Ovary (tissue), 3 donors: ENCODE data around the gene ZNF827.

Experiments used
- CTCF ChIP-seq, 3 donors: fragments of 450-650 bp in 2 of 3; fragments of 200-600 bp in 1 of 3; IDR thresholded peaks; one replicate each; pipeline versions ENCODE4 v1.5.1 to v1.8.0; 2016 to 2022; ENCODE audit warnings: antibody characterized with exemption in 3 of 3, mild to moderate bottlenecking in 1 of 3
- EP300 ChIP-seq: sonication (generic); formaldehyde crosslinking; IDR thresholded peaks from one replicate; pipeline ENCODE4 v1.6.1; 2017; ENCODE audit warnings: antibody characterized with exemption
- POLR2A ChIP-seq: fragments of 450-650 bp; IDR thresholded peaks from one replicate; pipeline ENCODE4 v1.6.1; 2017; ENCODE audit warnings: antibody characterized with exemption, mild to moderate bottlenecking, moderate library complexity
- donor health status: DM: no; HTN: no; CAD: no.

DNA sequence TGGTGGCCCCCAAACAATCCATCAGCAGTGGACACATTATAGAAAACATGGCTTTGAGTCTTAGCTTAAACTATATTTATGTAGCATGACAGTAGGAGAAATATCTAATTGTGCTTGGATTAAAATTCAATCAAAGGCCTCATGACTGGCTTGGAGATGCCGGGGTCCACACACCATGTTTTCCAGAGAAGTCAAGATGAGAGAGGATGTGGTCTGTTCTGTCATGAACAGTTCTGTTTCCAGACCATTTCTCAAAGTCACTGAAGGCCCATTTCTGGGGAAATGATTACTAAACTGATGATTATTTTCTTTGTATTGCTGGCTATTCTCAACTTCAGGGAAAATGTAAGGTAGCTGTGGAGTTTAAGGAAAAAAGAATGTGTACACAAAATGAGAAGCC, 182.4 kb downstream of the ZNF827 start:
- TF ChIP-seq CTCF (IDR thresholded peaks at IDR 0.05), result no peak
- TF ChIP-seq POLR2A, result no peak
- no peak for TF ChIP-seq EP300
